Measurements from ENCODE around the gene ANKRD37. TPM values are rescaled to one million over a fixed set of nuclear protein-coding genes. Genes with fewer than 3 reads are reported as not detected.

The ANKRD37 gene
- total and polyA plus RNA-seq, 2 of the 8 experiments (the other 6 are each of a cell fraction or from before 2014, with no cell fraction given): 2.8 to 3.4 TPM

DNA sequence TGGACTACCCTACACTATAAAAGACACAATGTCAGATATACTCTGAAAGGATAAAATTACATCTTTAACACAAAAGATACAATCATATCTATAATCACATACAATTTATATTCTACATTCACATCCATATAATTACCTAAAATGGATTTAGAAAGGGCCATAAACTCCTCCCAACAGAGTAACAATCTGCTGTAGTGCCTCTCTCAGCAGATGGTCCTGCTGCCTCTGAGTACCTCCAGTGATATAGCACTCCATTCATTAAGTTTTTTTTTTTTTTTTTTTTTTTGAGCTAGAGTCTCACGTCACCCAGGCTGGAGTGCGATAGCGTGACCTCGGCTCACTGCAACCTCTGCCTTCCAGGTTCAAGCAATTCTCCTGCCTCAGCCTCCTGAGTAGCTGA lies 7.4 kb downstream of the ANKRD37 start:
- FAIRE-seq (no peak), DNase-seq (ENCODE audit: low read depth in 1 of 2, low spot score in 2 of 2) (no peak)

More for the DNA sequence above, 7.4 kb downstream of the ANKRD37 start:
- Histone ChIP-seq H3K4me2 (ENCODE audit: insufficient read depth in 1 of 2, low read depth in 2 of 2, low read length in 2 of 2) (no peak overlapping the region), H3K27me3 (replicated peaks in 1 of 4; ENCODE audit: control insufficient read depth in 3 of 4, extremely low read depth in 1 of 4, insufficient read depth in 3 of 4, low read length in 3 of 4) (no peaks in the 10 kb centered on the region), H2BK15ac (ENCODE audit: low read length) (no peak overlapping the region), H3K23ac (ENCODE audit: insufficient read length) (no peak overlapping the region), H3K36me3 (ENCODE audit: control insufficient read depth in 2 of 4, insufficient read depth in 4 of 4, low read length in 3 of 4) (peaks cover 0 to 38% (median 7%) of the 10 kb centered on the region in 4 experiments; a peak in 4 of 8 replicates), H3K18ac (ENCODE audit: extremely low read depth, low read length) (no peak overlapping the region), H4K8ac (ENCODE audit: extremely low read depth, insufficient read depth, low read length) (no peak overlapping the region), H4K5ac (ENCODE audit: insufficient read length, low read depth, low read length) (no peak overlapping the region), H3K4me3 (ENCODE audit: extremely low read depth in 1 of 4, insufficient read depth in 2 of 4, low read depth in 3 of 4, low read length in 4 of 4) (no peak overlapping the region), H2AFZ (ENCODE audit: low read length) (no peak overlapping the region), H3K14ac (ENCODE audit: insufficient read length) (no peak overlapping the region), H3K56ac (replicated peaks; ENCODE audit: insufficient read length, low read depth, low read length) (no peak overlapping the region), H3K9ac (replicated peaks in 1 of 4; ENCODE audit: extremely low read depth in 1 of 4, low read depth in 3 of 4, low read length in 3 of 4) (no peak overlapping the region), H3K27ac (ENCODE audit: low read depth, low read length) (no peak overlapping the region), H4K20me1 (replicated peaks in 1 of 2; ENCODE audit: control insufficient read depth in 1 of 2, insufficient read depth in 2 of 2, low read length in 2 of 2) (no peaks in the 10 kb centered on the region), H3K23me2 (ENCODE audit: low read depth, low read length) (no peaks in the 10 kb centered on the region), H3K9me3 (ENCODE audit: insufficient read depth in 2 of 2, low read depth in 1 of 2, low read length in 1 of 2) (no peaks in the 10 kb centered on the region), H4K91ac (replicated peaks; ENCODE audit: insufficient read length, low read length) (no peak overlapping the region), H3K4me1 (replicated peaks in 1 of 4; ENCODE audit: control insufficient read depth in 3 of 4, insufficient read depth in 4 of 4, low read length in 3 of 4) (no peaks in the 10 kb centered on the region), H3K79me1 (ENCODE audit: low read depth, low read length) (no peaks in the 10 kb centered on the region), H2BK5ac (ENCODE audit: low read depth, low read length) (no peak overlapping the region), H2BK120ac (replicated peaks; ENCODE audit: low read depth, low read length) (no peak overlapping the region), H2BK20ac (ENCODE audit: low read length) (no peak overlapping the region), H2AK5ac (ENCODE audit: low read depth, low read length) (no peak overlapping the region), H3K4ac (replicated peaks; ENCODE audit: insufficient read length, low read depth, low read length) (no peak overlapping the region), H2BK12ac (ENCODE audit: low read depth, low read length) (no peak overlapping the region), H3K79me2 (ENCODE audit: control insufficient read depth in 1 of 2, insufficient read depth in 2 of 2, low read length in 2 of 2) (no peaks in the 10 kb centered on the region)
- ChIA-PET POLR2A (ENCODE audit: partially characterized antibody) (no interaction called here), CTCF (ENCODE audit: partially characterized antibody) (interaction anchor here (1.1 kb wide), 1 partner anchor 194 kb away, joined by 3 read pairs; no protein-coding TSS in a partner anchor)
- TF ChIP-seq CBX8 (IDR thresholded peaks at IDR 0.05; ENCODE audit: borderline replicate concordance, low read depth, low read length) (no peak), YY1 (IDR thresholded peaks at IDR 0.05; ENCODE audit: low read depth, low read length) (no peak), RAD21 (IDR thresholded peaks at IDR 0.05 in 1 of 2, conservative IDR thresholded peaks at IDR 0.05 in 1 of 2; ENCODE audit: low read depth in 2 of 2, low read length in 2 of 2) (no peak), SRF (IDR thresholded peaks at IDR 0.05; ENCODE audit: low read depth, low read length) (no peak), CEBPB (IDR thresholded peaks at IDR 0.05; ENCODE audit: low read depth, low read length) (no peak), TAF1 (IDR thresholded peaks at IDR 0.05; ENCODE audit: low read depth, low read length) (no peak), POLR2AphosphoS5 (IDR thresholded peaks at IDR 0.05; ENCODE audit: low read depth, low read length) (no peak), ASH2L (IDR thresholded peaks at IDR 0.05; ENCODE audit: low read length) (no peak), MAFK (IDR thresholded peaks at IDR 0.05; ENCODE audit: low read depth, low read length) (no peak), KDM1A (IDR thresholded peaks at IDR 0.05; ENCODE audit: borderline replicate concordance, low read length) (no peak), EP300 (IDR thresholded peaks at IDR 0.05; ENCODE audit: borderline replicate concordance in 1 of 2, low read depth in 2 of 2, low read length in 2 of 2) (no peak), MAX (IDR thresholded peaks at IDR 0.05) (no peak), CHD1 (IDR thresholded peaks at IDR 0.05; ENCODE audit: low read depth, low read length) (no peak), NRF1 (IDR thresholded peaks at IDR 0.05; ENCODE audit: low read depth, low read length) (no peak), SIRT6 (IDR thresholded peaks at IDR 0.05; ENCODE audit: low read length) (no peak)
- WGBS, 2 experiments (ENCODE audit: extremely low coverage in 1 of 2, insufficient coverage in 1 of 2, insufficient read length in 1 of 2, insufficient replicate concordance in 2 of 2, low coverage in 1 of 2, low lambda C conversion rate in 2 of 2, missing lambda C conversion rate in 1 of 2): 100% methylated on average over 1 of the region's 4 CpGs; no CpG with 5 or more reads in 1 of the 2 experiments

All from H1 (cell line).